Stimulated activated CD4-positive, alpha-beta T cell treated with anti-CD3 and anti-CD28 coated beads, Interleukin-4, amount 100 ng/mL, for 24 hours (primary cell): ENCODE results near the gene RANBP2.
"Not testable (repeated sequence)": the region's sequence is repeated elsewhere in the genome, so short reads cannot be mapped to it uniquely, and the experiment has no call there.

Experiments used
- DNase-seq: peaks from one replicate; pipeline ENCODE4 v3.0.0-alpha.2; 2020

RANBP2 gene

GRCh38 chr2:108719149-108720044, at the start of gene RANBP2:
Gene RANBP2, plus strand, starts transcription at chr2:108719482. Its CDS starts 125 bp downstream, at chr2:108719607.
- DNase-seq = peak; percentile 94

- DNase-seq = not testable (repeated sequence)
Observed at GRCh38 chr2:108670282-108670681, 49.0 kb upstream of the RANBP2 start.

DNA sequence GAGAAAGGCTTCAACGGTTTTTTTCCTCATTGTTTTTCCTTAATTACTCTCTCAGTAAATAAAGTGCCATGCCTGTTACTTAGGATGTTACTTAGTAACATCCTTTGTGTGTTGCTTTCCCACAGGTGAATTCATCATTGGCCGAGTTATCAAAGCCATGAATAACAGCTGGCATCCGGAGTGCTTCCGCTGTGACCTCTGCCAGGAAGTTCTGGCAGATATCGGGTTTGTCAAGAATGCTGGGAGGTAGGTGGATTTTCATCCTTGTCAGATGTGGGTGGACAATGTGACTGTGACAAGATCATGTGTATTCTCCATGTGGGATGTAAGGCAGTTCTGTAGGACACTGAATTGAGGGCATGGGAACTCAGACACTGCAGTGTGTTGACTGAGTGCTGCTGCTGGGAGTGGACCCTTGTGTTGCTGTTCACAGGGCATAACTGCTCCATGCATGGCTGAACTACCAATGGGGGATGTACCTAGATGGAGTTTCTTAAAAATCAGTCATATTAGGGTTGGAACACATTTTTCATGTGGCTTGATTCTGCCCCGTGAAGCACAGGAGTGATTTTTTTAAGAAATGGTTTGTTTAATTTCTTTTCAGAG, 47.0 kb upstream of the RANBP2 start:
- not testable (repeated sequence) for DNase-seq

- not testable (repeated sequence) for DNase-seq
Observed at GRCh38 chr2:108676522-108676921, 42.8 kb upstream of the RANBP2 start.

- not testable (repeated sequence) for DNase-seq
Observed at GRCh38 chr2:108677239-108677744, 42.0 kb upstream of the RANBP2 start.

DNA sequence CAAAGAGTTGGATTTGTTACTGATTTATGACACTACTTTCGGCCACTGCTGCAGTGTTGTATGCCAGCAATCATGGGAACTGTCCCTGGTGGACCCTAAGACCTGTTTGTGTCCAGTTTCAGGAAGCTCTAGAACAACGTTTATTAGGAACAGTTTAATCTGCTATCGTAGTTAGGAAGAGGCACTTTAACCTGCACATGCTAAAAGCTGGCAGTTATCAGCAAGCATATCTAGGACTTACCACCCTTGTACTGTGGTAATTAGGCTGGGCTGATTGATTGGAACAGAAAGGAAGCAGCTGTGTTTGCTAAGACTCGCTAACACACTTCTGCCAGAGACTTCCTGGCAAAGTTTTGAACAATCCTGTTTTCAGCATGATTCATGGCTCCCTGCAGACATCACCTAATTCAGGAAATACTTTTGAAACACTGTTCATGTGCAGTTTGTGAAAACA, 41.1 kb upstream of the RANBP2 start:
- DNase-seq = not testable (repeated sequence)

DNA sequence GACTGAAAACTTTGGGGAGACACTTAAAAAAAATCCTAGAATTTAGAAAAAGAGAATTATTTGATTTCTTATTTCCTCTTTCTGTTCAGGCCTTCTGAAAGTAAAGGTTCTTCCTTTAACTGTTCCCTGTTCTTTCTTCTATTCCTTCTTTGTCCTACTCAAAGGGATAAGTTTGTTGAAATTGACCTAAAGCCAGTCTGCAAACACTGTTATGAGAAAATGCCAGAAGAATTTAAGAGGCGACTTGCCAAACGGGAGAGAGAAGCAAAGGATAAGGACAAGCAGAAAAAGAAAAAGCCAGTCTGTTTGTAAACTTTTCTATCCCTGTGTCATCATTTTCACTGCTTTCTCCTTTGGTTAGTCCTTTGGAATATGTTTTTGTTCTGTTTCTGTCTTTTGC, 38.5 kb upstream of the RANBP2 start:
- DNase-seq = not testable (repeated sequence)

DNA sequence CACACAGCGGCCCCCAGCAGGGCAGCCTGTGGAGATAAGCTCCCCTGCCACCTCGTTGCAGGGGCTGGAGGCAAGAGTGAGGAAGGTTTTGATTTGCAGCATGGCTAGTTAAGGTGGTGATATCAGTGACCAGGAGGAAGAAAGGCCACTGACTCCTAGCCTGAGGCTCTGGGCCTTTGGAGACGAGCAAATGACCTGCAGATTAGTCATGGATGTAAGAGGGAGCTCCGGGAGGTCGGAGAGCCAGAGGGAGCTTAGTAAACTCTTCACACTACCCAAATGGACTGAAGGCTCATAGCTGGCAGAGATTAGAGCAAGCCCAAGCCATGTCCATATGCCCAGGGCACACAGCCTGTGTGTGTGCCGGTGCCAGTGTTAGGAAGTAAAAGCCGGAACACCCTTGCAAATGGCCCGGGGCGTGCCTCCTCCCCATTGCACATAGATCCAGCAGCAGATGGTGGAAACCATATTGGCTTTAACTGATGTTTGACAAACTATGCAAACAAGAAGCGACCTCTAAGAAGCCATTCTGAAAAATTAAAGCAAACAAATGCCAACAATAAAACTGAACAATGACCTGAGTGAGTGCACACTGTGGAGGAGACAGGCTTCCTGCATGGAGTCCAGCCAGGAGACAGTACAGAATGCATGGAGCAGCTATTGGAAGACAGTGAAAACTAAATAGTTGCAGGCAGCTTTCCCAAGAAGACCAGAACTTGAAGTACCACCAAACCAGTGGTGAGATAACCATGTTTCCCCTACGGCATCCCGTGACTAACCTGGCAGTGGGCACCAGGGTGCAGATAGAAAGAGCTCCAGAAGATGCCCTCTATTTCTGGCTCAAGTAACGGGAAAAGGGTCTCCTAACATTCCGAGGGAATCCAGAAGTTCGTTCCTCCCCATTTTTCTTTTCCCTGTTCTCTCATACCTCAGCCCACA, 30.2 kb upstream of the RANBP2 start:
- DNase-seq = not testable (repeated sequence)

GRCh38 chr2:108690001-108690400, 29.3 kb upstream of the RANBP2 start:
- DNase-seq = not testable (repeated sequence)

GRCh38 chr2:108691447-108691846, 27.8 kb upstream of the RANBP2 start:
- no peak for DNase-seq

- DNase-seq = no peak
Observed at GRCh38 chr2:108701208-108701607, 18.1 kb upstream of the RANBP2 start.

GRCh38 chr2:108701806-108702205, 17.5 kb upstream of the RANBP2 start:
- DNase-seq = no peak

GRCh38 chr2:108704871-108705270, 14.4 kb upstream of the RANBP2 start:
- no peak for DNase-seq

GRCh38 chr2:108707300-108707699, 12.0 kb upstream of the RANBP2 start:
- no peak for DNase-seq

- not testable (repeated sequence) for DNase-seq
Observed at GRCh38 chr2:108716971-108717370, 2.3 kb upstream of the RANBP2 start.

GRCh38 chr2:108726048-108726447, 6.8 kb downstream of the RANBP2 start:
- DNase-seq = not testable (repeated sequence)

GRCh38 chr2:108734656-108735055, 15.4 kb downstream of the RANBP2 start:
- DNase-seq = not testable (repeated sequence)

GRCh38 chr2:108757973-108758372, 38.7 kb downstream of the RANBP2 start:
- DNase-seq = not testable (repeated sequence)

GRCh38 chr2:108762618-108763017, 43.3 kb downstream of the RANBP2 start:
- not testable (repeated sequence) for DNase-seq

GRCh38 chr2:108766671-108767070, 47.4 kb downstream of the RANBP2 start:
- not testable (repeated sequence) for DNase-seq

- not testable (repeated sequence) for DNase-seq
Observed at GRCh38 chr2:108767859-108768258, 48.6 kb downstream of the RANBP2 start.

- DNase-seq = no peak
Observed at GRCh38 chr2:108776475-108776874, 57.2 kb downstream of the RANBP2 start.

GRCh38 chr2:108778857-108779256, 59.6 kb downstream of the RANBP2 start:
- no peak for DNase-seq
